Measurements from ENCODE around the gene IL1F10. TPM values are rescaled to one million over a fixed set of nuclear protein-coding genes. Genes with fewer than 3 reads are reported as not detected.
A peak's percentile ranks its signal among the peaks of the same experiment; 100 is the strongest.

IL1F10 gene
- total and polyA plus RNA-seq, 2 experiments from 2014 or later = not detected

DNA sequence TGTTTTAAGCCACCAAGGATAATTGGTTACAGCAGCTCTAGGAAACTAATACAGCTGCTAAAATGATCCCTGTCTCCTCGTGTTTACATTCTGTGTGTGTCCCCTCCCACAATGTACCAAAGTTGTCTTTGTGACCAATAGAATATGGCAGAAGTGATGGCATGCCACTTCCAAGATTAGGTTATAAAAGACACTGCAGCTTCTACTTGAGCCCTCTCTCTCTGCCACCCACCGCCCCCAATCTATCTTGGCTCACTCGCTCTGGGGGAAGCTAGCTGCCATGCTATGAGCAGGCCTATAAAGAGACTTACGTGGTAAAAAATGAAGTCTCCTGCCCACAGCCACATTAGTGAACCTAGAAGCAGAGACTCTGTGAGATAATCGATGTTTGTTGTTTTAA lies 3.5 kb upstream of the IL1F10 start:
- WGBS (ENCODE audit: low lambda C conversion rate, missing lambda C conversion rate) = 85% methylated on average over 5 of the region's 5 CpGs
- H3K79me2 ChIP-seq = no peaks in the 10 kb centered on the region
- H3K4me1 ChIP-seq (ENCODE audit: insufficient read depth) = no peaks in the 10 kb centered on the region
- H3K4me2 ChIP-seq = no peak overlapping the region
- H2AFZ ChIP-seq = no peak overlapping the region
- H3K36me3 ChIP-seq (replicated peaks; ENCODE audit: insufficient read depth, low read depth) = no peaks in the 10 kb centered on the region
- H3K9me3 ChIP-seq (ENCODE audit: low read depth) = no peaks in the 10 kb centered on the region
- H3K27me3 ChIP-seq = no peaks in the 10 kb centered on the region
- no peak for DNase-seq (ENCODE audit: low spot score)
- no peaks in the 10 kb centered on the region for H4K20me1 ChIP-seq (ENCODE audit: insufficient read depth, poor library complexity, severe bottlenecking)
- no peaks in the 10 kb centered on the region for H3K9me2 ChIP-seq (replicated peaks; ENCODE audit: insufficient read depth)
- TF ChIP-seq EZH2 (IDR thresholded peaks at IDR 0.05; ENCODE audit: borderline replicate concordance) (no peak), EZH2phosphoT487 (IDR thresholded peaks at IDR 0.05; ENCODE audit: low read depth, severe bottlenecking, unreplicated experiment) (no peak), CTCF (IDR thresholded peaks at IDR 0.05; ENCODE audit: poor library complexity) (no peak)
- no peak overlapping the region for H3K27ac ChIP-seq
- no peak overlapping the region for H3K4me3 ChIP-seq

GRCh38 chr2:113064898-113065297 lies 2.9 kb upstream of the IL1F10 start:
- H3K4me1 ChIP-seq (ENCODE audit: insufficient read depth) = no peaks in the 10 kb centered on the region
- H3K27me3 ChIP-seq = no peaks in the 10 kb centered on the region
- H3K36me3 ChIP-seq (replicated peaks; ENCODE audit: insufficient read depth, low read depth) = no peaks in the 10 kb centered on the region
- 86% methylated on average over 1 of the region's 1 CpG for WGBS (ENCODE audit: low lambda C conversion rate, missing lambda C conversion rate)
- H3K4me2 ChIP-seq = no peak overlapping the region
- DNase-seq (ENCODE audit: low spot score) = peak; percentile 1
- no peak overlapping the region for H2AFZ ChIP-seq
- no peak overlapping the region for H3K27ac ChIP-seq
- no peaks in the 10 kb centered on the region for H4K20me1 ChIP-seq (ENCODE audit: insufficient read depth, poor library complexity, severe bottlenecking)
- H3K79me2 ChIP-seq = no peaks in the 10 kb centered on the region
- H3K4me3 ChIP-seq = no peak overlapping the region
- no peaks in the 10 kb centered on the region for H3K9me3 ChIP-seq (ENCODE audit: low read depth)
- no peaks in the 10 kb centered on the region for H3K9me2 ChIP-seq (replicated peaks; ENCODE audit: insufficient read depth)
- TF ChIP-seq EZH2phosphoT487 (IDR thresholded peaks at IDR 0.05; ENCODE audit: low read depth, severe bottlenecking, unreplicated experiment) = no peak
- no peak for TF ChIP-seq CTCF (IDR thresholded peaks at IDR 0.05; ENCODE audit: poor library complexity)
- TF ChIP-seq EZH2 (IDR thresholded peaks at IDR 0.05; ENCODE audit: borderline replicate concordance) = no peak

DNA sequence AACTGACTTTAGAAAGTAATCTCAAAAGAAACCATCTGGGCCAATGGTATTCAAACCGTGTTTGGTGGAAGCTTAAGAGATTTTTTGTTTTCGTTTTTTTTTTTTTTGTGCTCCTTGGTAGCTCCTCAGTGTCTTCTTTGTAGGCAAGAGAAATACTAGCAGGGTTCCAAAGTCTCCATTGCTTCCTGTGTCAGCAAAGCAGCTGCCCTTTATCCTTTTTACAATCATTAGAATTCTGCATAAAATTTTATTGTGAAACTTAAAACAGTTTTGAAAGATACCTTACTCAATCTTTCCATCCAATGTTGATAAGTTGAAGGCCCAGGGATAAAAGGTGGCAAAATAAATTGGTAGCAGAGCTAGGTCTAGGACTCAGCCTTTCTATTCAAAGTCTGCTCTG lies 479 bp downstream of the IL1F10 start:
- no peaks in the 10 kb centered on the region for H3K9me3 ChIP-seq (ENCODE audit: low read depth)
- H3K27ac ChIP-seq = no peak overlapping the region
- H3K4me2 ChIP-seq = no peak overlapping the region
- no peaks in the 10 kb centered on the region for H3K9me2 ChIP-seq (replicated peaks; ENCODE audit: insufficient read depth)
- no peaks in the 10 kb centered on the region for H3K79me2 ChIP-seq
- H3K27me3 ChIP-seq = no peaks in the 10 kb centered on the region
- H2AFZ ChIP-seq = no peak overlapping the region
- WGBS (ENCODE audit: low lambda C conversion rate, missing lambda C conversion rate) = 49% methylated on average over 2 of the region's 2 CpGs
- no peak overlapping the region for H3K4me3 ChIP-seq
- H3K36me3 ChIP-seq (replicated peaks; ENCODE audit: insufficient read depth, low read depth) = no peaks in the 10 kb centered on the region
- TF ChIP-seq EZH2phosphoT487 (IDR thresholded peaks at IDR 0.05; ENCODE audit: low read depth, severe bottlenecking, unreplicated experiment) (no peak), CTCF (IDR thresholded peaks at IDR 0.05; ENCODE audit: poor library complexity) (no peak), EZH2 (IDR thresholded peaks at IDR 0.05; ENCODE audit: borderline replicate concordance) (no peak)
- H4K20me1 ChIP-seq (ENCODE audit: insufficient read depth, poor library complexity, severe bottlenecking) = no peaks in the 10 kb centered on the region
- DNase-seq (ENCODE audit: low spot score) = peak; percentile 2
- H3K4me1 ChIP-seq (ENCODE audit: insufficient read depth) = no peaks in the 10 kb centered on the region

All from hepatocyte (in vitro differentiated cells).